ENCODE data around the gene CCDC51. TPM values are rescaled to one million over a fixed set of nuclear protein-coding genes. Genes with fewer than 3 reads are reported as not detected.
A peak's percentile ranks its signal among the peaks of the same experiment; 100 is the strongest.

Gene CCDC51
- total and polyA plus RNA-seq, 2 of the 13 experiments (the other 11 are each of a cell fraction or from before 2014, with no cell fraction given) = 18.1 to 29.4 TPM

DNA sequence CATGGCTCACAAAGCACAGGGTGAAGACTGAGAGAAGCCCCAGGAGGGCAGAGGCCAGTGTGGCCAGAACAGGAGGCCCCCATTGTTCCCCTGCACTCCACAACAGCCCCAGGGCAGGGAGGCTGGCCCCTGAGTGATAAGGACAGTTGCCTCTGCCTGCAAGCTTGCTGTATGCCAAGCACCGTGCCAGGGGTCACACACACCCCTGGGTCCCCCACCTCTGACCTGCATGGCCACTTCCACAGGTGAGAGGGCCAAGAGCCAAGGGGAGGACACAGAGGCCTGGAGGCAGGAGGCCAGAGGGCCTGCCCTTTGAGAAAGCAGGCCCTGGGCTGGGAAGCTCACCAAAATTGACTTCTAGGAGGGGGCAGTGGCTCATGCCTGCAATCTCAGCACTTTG is 30.4 kb upstream of the CCDC51 start (continued):
- TF ChIP-seq, protein P1, sequence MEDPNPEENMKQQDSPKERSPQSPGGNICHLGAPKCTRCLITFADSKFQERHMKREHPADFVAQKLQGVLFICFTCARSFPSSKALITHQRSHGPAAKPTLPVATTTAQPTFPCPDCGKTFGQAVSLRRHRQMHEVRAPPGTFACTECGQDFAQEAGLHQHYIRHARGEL (CRISPR knock-in tag; IDR thresholded peaks at IDR 0.05) = no peak
- no peak for TF ChIP-seq CCAR2 (optimal IDR thresholded peaks at IDR 0.05; ENCODE audit: low read depth, low read length)
- TF ChIP-seq SMYD3 (CRISPR knock-in tag; IDR thresholded peaks at IDR 0.05) = no peak
- no peak for TF ChIP-seq ZNF496 (CRISPR knock-in tag; IDR thresholded peaks at IDR 0.05; ENCODE audit: insufficient replicate concordance)
- peak; percentile 91 for TF ChIP-seq HNRNPL (IDR thresholded peaks at IDR 0.05; ENCODE audit: low read depth, low read length)
- no peak for TF ChIP-seq ARHGAP35 (CRISPR knock-in tag; IDR thresholded peaks at IDR 0.05; ENCODE audit: borderline replicate concordance)
- no peak for TF ChIP-seq PAX8 (CRISPR knock-in tag; IDR thresholded peaks at IDR 0.05; ENCODE audit: borderline replicate concordance)
- TF ChIP-seq ZNF567 (CRISPR knock-in tag; IDR thresholded peaks at IDR 0.05; ENCODE audit: borderline replicate concordance) = no peak
- no peak for TF ChIP-seq AGO1 (IDR thresholded peaks at IDR 0.05; ENCODE audit: low read depth, low read length, poor library complexity, severe bottlenecking)
- no peak for TF ChIP-seq ZBTB38 (CRISPR knock-in tag; IDR thresholded peaks at IDR 0.05)
- TF ChIP-seq, protein P2, sequence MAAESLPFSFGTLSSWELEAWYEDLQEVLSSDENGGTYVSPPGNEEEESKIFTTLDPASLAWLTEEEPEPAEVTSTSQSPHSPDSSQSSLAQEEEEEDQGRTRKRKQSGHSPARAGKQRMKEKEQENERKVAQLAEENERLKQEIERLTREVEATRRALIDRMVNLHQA (CRISPR knock-in tag; IDR thresholded peaks at IDR 0.05) = no peak
- TF ChIP-seq, protein P3, sequence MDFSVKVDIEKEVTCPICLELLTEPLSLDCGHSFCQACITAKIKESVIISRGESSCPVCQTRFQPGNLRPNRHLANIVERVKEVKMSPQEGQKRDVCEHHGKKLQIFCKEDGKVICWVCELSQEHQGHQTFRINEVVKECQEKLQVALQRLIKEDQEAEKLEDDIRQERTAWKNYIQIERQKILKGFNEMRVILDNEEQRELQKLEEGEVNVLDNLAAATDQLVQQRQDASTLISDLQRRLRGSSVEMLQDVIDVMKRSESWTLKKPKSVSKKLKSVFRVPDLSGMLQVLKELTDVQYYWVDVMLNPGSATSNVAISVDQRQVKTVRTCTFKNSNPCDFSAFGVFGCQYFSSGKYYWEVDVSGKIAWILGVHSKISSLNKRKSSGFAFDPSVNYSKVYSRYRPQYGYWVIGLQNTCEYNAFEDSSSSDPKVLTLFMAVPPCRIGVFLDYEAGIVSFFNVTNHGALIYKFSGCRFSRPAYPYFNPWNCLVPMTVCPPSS (IDR thresholded peaks at IDR 0.05) = no peak
- TF ChIP-seq MEIS1 (CRISPR knock-in tag; IDR thresholded peaks at IDR 0.05; ENCODE audit: borderline replicate concordance) = no peak
- TF ChIP-seq, protein P4, sequence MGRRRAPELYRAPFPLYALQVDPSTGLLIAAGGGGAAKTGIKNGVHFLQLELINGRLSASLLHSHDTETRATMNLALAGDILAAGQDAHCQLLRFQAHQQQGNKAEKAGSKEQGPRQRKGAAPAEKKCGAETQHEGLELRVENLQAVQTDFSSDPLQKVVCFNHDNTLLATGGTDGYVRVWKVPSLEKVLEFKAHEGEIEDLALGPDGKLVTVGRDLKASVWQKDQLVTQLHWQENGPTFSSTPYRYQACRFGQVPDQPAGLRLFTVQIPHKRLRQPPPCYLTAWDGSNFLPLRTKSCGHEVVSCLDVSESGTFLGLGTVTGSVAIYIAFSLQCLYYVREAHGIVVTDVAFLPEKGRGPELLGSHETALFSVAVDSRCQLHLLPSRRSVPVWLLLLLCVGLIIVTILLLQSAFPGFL (CRISPR knock-in tag; IDR thresholded peaks at IDR 0.05) = no peak
- TF ChIP-seq, protein P5, sequence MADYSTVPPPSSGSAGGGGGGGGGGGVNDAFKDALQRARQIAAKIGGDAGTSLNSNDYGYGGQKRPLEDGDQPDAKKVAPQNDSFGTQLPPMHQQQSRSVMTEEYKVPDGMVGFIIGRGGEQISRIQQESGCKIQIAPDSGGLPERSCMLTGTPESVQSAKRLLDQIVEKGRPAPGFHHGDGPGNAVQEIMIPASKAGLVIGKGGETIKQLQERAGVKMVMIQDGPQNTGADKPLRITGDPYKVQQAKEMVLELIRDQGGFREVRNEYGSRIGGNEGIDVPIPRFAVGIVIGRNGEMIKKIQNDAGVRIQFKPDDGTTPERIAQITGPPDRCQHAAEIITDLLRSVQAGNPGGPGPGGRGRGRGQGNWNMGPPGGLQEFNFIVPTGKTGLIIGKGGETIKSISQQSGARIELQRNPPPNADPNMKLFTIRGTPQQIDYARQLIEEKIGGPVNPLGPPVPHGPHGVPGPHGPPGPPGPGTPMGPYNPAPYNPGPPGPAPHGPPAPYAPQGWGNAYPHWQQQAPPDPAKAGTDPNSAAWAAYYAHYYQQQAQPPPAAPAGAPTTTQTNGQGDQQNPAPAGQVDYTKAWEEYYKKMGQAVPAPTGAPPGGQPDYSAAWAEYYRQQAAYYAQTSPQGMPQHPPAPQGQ (CRISPR knock-in tag; IDR thresholded peaks at IDR 0.05; ENCODE audit: borderline replicate concordance) = no peak

Data from HepG2 (cell line).